Lower leg skin (tissue), 4 donors: ENCODE measurements around the gene CELF1. TPM values are rescaled to one million over a fixed set of nuclear protein-coding genes. Genes with fewer than 3 reads are reported as not detected.

Experiments used
- DNase-seq, 2 donors: peaks; one replicate each; pipeline ENCODE4 v3.0.0-alpha.2; 2019; ENCODE audit warnings: low spot score in 2 of 2
- H3K4me3 ChIP-seq: fragments of 200-600 bp; sonication (generic); 2 replicates; pipeline ENCODE4 v1.5.1; 2017; ENCODE audit warnings: mild to moderate bottlenecking, low read depth; ENCODE audit not compliant: poor library complexity, severe bottlenecking
- POLR2A ChIP-seq, 2 donors: fragments of 450-650 bp; IDR thresholded peaks; one replicate each; pipeline ENCODE4 v1.6.1; 2016 to 2017; ENCODE audit warnings: antibody characterized with exemption in 2 of 2, mild to moderate bottlenecking in 1 of 2, moderate library complexity in 1 of 2
- WGBS, 2 donors: methylation state at CpG; one replicate each; pipeline ENCODE4 v1.1.5; 2018; 5-methylcytosine and 5-hydroxymethylcytosine counted together
- intact Hi-C: fragments of 100-400 bp; cut with DNase I; formaldehyde crosslinking; loops from one replicate; pipeline ENCODE4 v1.15.0; 2023; ENCODE audit warnings: low total_unique reads
- total RNA-seq, 4 donors: library from RNA; depleted of rRNA; stranded (reverse); fragments of >200 nt; gene quantifications; one replicate each; pipeline ENCODE4 v1.1.0, GENCODE V29; 2016
- TF ChIP-seq, protein P1 (sequence below), 3 donors: fragments of 450-650 bp; IDR thresholded peaks; one replicate each; pipeline ENCODE4 v1.5.1; 2016; ENCODE audit warnings: antibody characterized with exemption in 3 of 3, mild to moderate bottlenecking in 3 of 3, moderate library complexity in 2 of 3

The CELF1 gene
- total RNA-seq, 4 donors from 2014 or later = 58.1 to 87.1 (median 78.5) TPM

DNA sequence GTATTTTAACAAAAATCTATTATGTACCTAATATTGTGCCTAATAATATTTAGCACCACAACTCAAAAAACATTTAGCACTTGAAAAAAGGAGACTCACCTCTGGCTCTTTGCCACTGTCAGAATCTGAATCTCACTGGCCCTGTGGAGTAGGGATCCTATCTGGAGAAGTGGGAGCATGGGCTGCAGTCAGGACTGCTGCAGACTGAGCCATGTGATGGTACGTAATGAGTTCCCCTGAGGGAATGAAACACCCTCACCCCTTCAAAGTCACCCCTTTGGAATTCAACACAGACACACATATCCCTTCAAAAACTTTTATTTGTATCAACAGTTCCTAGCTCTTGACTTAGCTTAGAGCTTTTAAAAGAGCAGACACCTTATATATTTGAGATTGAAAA lies 19.0 kb upstream of the CELF1 start:
- no peak overlapping the region for H3K4me3 ChIP-seq
- 69 to 71% methylated on average over 1 of the region's 1 CpG for WGBS, 2 donors
- TF ChIP-seq, protein P1, sequence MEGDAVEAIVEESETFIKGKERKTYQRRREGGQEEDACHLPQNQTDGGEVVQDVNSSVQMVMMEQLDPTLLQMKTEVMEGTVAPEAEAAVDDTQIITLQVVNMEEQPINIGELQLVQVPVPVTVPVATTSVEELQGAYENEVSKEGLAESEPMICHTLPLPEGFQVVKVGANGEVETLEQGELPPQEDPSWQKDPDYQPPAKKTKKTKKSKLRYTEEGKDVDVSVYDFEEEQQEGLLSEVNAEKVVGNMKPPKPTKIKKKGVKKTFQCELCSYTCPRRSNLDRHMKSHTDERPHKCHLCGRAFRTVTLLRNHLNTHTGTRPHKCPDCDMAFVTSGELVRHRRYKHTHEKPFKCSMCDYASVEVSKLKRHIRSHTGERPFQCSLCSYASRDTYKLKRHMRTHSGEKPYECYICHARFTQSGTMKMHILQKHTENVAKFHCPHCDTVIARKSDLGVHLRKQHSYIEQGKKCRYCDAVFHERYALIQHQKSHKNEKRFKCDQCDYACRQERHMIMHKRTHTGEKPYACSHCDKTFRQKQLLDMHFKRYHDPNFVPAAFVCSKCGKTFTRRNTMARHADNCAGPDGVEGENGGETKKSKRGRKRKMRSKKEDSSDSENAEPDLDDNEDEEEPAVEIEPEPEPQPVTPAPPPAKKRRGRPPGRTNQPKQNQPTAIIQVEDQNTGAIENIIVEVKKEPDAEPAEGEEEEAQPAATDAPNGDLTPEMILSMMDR (IDR thresholded peaks at IDR 0.05) = no peak
- TF ChIP-seq POLR2A (IDR thresholded peaks at IDR 0.05) = no peak
- intact Hi-C loops = no loop called here
- DNase-seq = no peak

DNA sequence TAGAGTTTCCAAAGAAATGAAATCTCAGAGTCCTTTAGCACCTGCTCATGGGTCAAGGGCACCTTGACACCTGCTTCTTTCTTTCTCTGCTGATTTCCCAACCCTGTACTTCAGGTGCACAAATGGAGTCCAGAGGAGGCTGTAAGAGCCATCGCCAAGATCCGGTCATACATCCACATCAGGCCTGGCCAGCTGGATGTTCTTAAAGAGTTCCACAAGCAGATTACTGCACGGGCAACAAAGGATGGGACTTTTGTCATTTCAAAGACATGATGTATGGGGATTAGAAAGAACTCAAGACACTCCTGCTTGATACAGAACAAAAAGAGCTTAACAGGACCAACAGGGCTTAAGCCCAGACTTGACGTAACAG lies 18.4 kb upstream of the CELF1 start:
- TF ChIP-seq, protein P1 (IDR thresholded peaks at IDR 0.05) = no peak
- TF ChIP-seq POLR2A (IDR thresholded peaks at IDR 0.05) = no peak
- DNase-seq = no peak
- intact Hi-C loops = no loop called here

DNA sequence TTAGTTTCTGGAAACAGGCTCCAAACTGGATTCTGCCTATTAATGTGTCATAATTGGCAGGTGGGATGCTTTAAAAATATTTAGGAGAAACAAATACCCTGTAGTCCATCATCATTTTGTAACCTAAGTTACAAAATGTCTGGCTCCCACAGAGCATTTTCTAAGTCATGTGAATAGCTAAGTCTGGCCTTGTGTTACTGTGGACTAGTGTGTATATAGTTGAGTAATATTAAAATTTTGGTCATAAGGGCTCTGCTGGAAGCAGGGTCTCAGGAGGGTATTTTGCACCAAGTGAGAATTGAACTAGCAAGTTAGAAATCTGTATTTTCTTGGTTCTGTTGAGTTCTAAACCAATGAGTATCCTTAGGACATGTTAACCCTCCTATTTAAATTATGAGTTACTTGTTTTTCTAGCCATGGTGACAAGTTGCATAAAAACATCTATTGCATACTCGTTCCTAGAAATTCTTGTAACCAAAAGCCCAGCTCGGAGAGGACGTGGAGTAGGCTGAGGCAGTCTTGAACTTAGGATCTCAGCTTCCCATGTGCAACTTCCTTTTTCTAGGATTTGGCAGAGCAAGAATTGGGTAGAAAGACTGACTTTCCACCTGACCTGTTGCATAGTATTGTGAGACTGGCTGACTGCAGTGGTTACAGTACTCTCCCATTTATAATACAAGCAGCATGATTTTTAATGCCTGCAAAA lies 17.9 kb upstream of the CELF1 start:
- no peak for DNase-seq
- no peak overlapping the region for H3K4me3 ChIP-seq
- intact Hi-C loops = no loop called here
- 80% methylated on average over 3 of the region's 3 CpGs for WGBS, 2 donors
- TF ChIP-seq, protein P1 (IDR thresholded peaks at IDR 0.05) = no peak
- TF ChIP-seq POLR2A (IDR thresholded peaks at IDR 0.05) = no peak

More for the DNA sequence above, 18.4 kb upstream of the CELF1 start:
- H3K4me3 ChIP-seq = no peak overlapping the region
- WGBS, 2 donors = 79 to 82% methylated on average over 4 of the region's 4 CpGs

GRCh38 chr11:47569646-47570045 lies 16.7 kb upstream of the CELF1 start:
- no peak for TF ChIP-seq POLR2A (IDR thresholded peaks at IDR 0.05)
- TF ChIP-seq, protein P1 (IDR thresholded peaks at IDR 0.05) = no peak
- 96 to 98% methylated on average over 7 of the region's 7 CpGs for WGBS, 2 donors
- intact Hi-C loops = no loop called here
- DNase-seq = no peak
- no peak overlapping the region for H3K4me3 ChIP-seq

GRCh38 chr11:47566149-47566698 lies 13.3 kb upstream of the CELF1 start:
- 41 to 42% methylated on average over 17 of the region's 17 CpGs for WGBS, 2 donors
- peak overlapping the region; percentile 89 for H3K4me3 ChIP-seq
- TF ChIP-seq, protein P1 (IDR thresholded peaks at IDR 0.05) = no peak
- TF ChIP-seq POLR2A (IDR thresholded peaks at IDR 0.05) = no peak
- DNase-seq = peak in 1 of 2 donors; percentile 76
- intact Hi-C loops = no loop called here
